HG03097 (cell line): ENCODE results near the gene NHS.

Experiments
- ATAC-seq: cut with Tn5 transposase; IDR thresholded peaks from one replicate; pipeline ENCODE4 v1.9.1; 2021; ENCODE audit not compliant: unreplicated experiment, low FRiP score

NHS gene

DNA sequence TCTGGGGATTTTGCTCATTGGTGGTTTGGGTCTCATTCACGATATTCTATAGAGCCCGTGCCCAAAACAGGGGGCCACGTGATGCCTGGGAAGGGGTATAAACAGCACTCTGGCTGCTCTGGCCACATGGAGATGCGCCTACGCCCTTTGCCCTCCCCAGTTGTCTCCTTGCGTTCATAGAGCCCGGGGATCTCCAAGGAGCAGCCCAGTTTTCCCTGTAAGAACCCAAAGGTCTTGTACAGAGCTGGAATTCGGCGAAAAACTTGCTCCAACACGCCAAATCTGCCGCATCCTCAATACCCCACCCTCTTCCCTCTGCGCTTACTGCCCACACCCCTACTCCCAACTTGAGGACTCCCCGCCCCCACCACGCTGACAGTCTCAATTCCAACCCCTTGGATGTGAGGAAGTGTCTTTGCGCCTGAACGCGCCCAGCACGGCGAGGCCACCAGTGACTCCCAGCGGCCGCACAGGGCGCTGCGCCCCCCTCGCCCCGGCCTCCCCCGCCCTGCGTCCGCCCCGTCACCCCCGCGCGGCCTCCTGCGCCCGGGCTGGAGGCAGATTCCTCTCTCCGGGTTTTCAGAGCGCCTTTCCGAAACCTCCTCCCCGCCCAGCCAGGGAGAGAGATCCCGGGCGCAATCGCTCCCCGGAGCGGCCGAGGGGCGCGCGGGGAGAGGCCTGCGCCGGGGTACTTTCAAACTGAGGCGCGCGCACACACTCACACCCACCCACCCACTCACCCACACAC, at the start of gene NHS:
Gene NHS (plus strand): TSS at position 582 of the 748 bp plus-strand sequence. CDS start 558 bp downstream, outside the sequence.
- ATAC-seq: no peak

DNA sequence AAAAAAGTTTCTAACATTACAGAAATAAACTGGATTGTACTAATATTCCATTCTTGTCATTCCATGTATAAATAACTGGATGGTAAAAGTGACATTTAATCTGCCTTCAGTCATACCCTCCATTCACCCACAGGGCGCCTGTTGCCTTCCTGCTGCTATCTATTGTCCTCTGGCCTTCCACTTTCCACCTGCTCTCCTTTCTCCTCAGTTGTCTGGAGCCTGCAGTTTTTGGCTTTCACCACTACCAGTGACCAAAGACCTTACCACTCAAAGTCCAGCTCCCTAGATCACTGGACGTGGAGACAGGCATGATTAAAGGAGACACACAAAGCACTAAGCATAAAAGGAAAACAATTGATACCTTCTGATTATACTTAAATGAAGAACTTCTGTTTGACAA, 46.2 kb upstream of the NHS start:
- no peak for ATAC-seq

DNA sequence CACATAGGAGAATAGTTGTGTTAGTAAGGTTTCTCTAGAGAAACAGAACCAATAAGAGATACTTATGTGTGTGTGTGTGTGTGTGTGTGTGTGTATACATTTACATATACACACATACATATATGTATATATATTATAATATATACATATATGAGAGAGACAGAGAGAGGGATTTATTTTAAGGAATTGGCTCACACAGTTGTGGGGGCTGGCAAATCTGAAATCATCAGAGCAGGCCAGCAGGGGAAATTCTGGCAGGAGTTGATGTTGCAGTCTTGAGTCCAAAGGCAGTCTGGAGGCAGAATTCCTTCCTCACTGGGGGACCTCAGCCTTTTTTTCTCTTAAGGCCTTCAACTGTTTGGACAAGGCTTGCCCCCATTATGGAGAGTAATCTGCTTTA, 38.6 kb upstream of the NHS start:
- ATAC-seq: no peak

DNA sequence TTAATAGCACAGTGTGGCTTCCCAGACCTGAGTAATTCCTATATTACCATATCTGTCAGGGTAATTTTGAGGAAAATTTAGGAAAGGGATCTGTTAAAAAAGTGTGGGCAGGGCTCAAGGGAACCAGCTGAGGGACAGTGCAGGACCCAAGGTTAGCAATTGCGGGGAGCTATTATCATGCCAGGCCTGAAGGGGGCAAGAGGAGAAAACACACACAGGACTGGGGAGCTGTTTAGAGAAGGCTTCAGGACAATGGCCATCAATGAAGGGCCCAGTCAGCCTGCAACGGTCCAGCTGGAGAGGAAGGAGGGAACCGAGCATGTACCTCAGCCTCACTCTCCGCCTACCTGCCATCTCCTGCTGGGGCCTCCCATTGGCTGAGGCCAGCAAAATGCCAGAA, 19.0 kb upstream of the NHS start:
- no peak for ATAC-seq

DNA sequence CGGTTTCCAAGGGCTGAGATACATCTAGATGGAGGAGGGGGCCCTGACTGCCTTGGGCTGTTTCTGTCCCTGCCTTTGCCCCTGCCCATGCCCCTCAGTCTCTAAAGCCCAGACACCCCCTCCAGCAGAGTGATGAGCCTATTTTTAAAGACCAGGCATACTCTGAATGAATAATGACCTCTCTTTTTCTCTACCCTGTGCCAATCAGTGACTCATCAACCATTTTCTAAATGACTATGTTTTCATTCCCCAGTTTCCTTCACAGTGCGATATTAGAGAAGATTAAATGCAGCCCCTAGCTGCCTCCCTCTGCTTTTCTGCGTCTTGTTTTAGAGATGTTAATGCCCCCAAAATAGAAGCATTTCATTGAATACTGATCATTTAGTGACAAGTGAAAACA, 15.5 kb upstream of the NHS start:
- no peak for ATAC-seq

DNA sequence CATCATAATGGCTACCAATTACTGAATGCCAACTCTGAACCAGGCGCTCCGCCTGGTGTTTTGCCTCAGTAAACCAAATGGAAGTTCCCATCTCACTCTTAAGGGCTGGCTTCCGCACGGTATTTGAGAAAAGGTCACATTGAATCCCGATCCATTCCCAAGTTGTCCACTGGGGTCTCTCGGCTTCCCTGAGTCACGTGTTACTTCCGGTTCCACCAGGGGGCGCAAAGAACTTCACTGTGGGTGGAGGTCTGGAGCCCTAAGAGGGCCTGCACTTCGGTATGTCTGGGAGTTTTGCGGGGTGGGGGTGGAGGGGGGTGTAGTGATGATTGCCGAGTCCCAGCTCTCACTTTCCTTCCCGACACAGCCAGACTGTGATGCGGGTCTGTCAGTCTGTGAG, 13.4 kb upstream of the NHS start:
- no peak for ATAC-seq

DNA sequence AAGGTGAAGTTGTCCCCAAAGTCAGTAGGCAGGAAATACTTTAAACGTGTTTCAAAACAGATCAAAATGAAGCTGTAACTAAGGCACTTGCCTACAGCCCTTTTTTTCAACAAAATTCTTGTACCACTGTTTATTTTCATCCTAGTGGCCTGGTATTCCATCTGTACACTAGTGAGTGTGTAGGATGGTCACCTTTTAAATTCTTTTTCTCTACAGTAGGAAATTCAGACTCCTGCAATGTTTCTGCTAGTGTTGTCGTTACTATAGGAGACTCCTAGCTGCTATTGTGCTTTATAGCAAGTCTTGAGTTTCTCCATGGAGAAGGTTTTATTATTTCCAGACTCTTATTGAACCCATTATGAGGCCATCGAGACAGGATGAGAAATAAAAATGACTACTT, 7.0 kb upstream of the NHS start:
- no peak for ATAC-seq

DNA sequence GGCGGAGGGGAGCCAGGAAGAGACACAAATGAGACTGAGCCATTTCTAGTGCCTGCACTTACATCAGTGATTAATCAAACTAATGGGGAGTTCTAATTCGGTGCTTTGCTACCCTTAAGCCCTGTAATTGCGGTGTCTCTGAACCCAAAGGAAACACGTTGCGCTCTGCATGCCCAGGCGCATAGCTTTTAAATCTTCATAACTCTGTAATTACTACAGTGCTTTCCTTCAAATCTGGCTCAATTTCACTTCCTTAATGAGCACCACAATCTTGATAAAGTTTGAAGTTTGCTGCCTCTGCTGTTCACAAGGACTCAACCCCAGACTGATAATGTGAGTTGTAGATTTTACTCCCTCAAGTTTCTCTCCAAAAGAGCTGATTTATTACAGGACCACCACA, 5.7 kb upstream of the NHS start:
- no peak for ATAC-seq

DNA sequence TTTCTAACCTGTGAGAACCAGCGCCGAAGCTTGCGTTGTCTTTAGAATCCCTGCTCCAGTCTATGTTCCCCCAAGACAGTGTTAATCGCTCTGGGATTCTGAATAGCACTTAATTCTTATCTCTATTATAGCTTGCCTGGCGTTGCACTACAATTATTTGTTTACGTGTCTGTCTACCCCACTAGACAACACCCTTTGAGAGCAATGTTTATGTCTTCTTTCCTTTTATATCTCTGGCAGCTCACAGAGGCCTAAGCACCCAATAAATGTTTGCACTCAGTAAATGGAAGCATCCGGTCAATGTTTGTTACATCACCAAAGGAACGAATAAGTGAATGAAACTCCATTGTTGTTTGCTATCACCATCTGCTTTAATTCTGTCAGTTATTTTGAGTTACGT, 4.8 kb upstream of the NHS start:
- ATAC-seq: no peak

DNA sequence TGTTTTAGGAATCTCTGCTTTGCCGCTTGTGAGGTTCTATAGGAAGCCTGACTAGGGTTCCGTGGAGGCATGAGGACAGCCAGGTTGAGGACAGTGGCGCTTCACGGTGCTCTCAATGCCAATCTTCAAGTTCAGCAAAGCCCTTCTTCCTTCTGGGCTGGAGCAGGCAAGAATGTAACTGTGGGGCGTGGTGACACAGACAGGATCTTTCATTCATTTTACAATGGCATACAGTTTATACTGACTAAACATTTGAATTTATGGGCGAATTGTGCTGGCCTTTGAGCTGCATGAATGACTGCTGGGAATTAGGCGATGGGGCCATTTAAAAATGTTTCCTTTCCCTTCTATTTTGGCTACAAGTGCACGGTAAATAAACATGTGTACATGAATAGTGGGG, 2.9 kb upstream of the NHS start:
- no peak for ATAC-seq

DNA sequence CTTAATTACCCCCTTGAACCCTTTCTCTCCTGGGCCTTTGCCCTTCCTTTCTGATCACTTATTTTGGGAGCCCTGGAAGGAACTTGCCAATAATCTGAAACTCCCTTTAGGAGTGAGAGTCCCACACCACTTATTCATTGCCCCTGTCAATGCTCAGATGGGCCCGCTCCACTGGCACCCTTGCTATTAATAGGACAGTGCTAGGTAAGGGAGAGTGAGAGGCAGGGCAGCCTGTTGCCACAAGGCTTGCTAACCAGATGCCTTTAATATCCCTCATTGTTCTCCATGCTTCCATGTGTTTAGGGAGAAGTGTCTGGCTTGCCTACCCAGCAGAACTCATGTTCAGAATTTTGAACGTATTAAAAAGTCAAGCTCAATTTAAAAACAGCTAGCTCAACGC, 1.7 kb upstream of the NHS start:
- ATAC-seq: no peak

DNA sequence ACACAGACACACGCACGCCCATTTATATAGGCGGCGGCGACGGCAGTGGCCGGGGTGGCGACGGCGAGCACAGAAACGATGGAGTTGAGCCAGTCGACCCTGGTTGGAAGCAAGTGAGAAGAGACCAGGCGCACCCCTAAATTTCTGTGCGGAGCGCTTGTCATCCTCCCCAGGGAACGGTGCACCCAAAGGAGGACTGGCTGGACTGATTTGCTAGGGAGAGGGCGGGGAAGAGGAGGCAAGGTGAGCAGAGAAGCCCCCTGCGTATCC, 302 bp downstream of the NHS start:
- no peak for ATAC-seq

DNA sequence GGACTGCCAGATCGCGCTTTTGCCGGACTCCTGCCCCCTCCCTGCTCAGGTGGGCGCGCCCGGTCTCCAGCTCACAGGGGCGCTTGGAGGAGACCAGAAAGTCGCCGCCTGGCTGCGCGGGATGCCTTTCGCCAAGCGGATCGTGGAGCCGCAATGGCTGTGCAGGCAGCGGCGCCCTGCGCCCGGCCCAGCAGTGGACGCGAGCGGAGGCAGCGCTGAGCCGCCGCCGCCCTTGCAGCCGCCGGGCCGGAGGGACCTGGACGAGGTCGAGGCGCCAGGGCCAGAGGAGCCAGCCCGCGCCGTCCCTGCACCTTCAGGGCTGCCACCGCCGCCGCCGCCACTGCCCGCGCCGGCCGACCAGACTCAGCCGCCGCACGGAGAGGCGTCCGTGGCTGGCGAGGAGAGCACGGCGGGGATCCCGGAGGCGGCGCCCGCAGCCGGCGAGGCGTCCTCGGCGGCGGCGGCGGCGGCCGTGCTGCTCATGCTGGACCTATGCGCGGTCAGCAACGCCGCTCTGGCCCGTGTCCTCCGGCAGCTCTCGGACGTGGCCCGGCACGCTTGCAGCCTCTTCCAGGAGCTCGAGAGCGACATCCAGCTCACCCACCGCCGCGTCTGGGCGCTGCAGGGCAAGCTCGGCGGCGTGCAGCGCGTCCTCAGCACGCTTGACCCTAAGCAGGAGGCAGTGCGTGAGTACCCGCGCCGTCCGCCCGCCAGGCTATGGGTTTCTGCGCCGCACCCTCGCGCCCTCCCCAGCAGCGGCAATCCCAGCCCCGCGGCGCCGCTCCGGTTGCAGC, 834 bp downstream of the NHS start:
- no peak for ATAC-seq

DNA sequence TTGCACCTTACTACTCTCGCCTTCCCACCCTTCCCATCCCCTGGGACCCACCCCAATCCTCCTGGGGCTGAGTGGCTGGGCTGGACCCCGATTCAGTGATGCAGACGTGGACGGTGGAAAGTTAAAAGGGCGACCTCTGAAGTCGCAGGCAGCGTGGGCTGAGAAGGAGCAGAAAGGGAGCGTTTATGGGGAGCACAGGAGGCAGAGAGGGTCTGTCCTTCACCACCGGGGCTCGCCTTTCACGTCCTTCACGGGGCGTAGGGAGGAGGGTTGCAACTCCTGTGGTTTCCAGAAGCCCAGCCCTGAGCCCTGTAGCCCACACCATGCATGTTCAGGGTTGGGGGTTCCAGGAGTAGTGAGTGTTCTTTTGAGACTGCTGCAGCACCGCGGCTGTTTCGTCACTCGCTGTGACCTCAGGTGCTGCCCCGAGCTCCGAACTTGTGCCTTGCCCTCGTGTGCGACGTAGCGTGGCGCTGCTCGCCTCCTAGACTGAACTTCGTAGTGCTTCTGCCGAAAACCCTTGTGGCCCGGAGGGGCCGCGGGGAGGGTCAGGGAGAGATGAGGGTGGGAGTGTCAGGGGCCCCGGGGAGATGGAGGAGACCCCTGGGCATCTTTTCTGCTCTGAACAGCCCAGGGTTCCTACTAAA, 1.6 kb downstream of the NHS start:
- ATAC-seq: no peak

DNA sequence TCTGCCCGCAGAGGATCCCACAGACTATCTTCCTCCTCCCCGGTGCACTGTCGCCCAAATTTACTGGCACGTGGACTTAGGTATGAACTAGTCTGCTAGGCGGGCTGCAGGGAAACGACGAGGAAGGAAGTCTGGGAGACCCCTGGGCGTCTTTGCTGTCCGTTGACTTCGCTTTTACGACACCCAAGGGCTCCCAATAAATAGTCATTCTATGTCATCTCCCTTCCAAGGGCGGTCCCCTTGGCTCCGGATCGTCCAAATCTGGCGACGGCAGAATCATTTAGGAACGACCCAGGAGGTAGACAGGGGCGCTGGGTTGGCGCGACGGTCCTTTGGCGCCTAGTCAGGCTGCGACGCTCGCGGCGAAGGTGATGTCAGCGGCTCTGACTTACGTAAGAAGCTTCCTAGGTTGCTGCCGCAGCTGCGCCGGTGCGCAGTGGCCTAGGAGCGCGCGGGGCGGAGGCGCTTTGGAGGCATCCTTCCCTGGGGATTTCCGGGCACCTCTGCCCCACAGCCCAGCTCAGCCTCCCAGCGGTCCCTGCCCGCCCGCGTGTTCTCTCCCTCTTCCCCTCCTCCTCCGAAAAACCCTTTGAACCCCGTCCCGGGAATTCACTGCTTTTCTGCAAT, 2.2 kb downstream of the NHS start:
- ATAC-seq: no peak

DNA sequence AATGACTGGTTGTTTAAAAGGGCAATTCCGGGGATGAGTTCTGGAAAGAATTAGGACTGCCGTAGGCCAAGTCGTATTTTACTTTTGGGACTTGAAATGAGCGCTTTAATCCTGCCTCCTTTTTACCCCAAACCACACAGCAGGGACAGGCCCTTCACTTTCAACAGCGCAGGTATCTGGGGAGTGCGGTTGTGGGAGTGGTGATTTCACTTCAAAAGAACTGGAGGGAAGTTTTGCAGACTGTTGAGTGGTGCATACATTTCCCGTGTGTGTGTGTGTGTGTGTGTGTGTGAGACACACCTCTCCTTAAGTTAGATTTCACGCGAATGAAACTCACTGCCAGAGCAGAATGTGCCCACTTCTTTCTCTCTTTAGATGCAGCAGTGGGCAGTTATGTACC, 2.8 kb downstream of the NHS start:
- ATAC-seq: no peak

DNA sequence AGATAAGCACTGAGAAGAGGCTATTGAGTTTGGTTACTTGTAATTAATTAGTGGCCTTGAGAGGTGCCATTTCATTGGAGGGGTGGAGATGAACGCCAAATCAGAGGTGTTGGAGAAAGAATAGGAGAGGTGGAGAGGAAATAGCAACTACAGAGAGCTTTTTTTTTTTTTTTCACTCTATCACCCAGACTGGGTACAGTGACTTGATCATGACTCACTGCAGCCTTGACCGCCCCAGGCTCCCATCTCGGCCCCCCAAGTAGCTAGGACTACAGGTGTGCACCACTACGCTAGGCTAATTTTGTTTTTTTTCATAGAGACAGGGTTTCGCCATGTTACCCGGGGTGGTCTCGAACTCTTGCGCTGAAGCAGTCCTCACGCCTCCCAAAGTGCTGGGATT, 5.2 kb downstream of the NHS start:
- no peak for ATAC-seq

DNA sequence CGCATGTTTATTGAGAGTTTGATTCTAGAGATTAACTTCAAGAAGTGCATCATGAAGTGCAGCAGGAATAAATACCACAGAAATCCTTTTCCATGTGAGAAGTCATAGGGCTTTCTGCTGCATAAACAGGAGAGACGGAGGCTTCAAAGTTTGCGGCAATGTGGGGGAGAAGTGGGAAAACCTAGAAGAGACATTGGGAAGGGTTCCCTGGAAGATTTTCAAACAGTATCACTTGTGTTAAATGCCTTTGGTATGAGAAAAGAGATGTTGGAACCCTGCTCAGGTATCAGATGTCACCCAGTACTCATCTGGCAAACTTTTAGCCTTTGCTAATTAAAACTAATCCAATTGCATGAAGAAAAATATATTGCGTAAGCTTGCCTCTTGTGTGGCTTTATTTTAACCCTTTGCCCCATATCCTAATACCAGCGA, 15.4 kb downstream of the NHS start:
- no peak for ATAC-seq

DNA sequence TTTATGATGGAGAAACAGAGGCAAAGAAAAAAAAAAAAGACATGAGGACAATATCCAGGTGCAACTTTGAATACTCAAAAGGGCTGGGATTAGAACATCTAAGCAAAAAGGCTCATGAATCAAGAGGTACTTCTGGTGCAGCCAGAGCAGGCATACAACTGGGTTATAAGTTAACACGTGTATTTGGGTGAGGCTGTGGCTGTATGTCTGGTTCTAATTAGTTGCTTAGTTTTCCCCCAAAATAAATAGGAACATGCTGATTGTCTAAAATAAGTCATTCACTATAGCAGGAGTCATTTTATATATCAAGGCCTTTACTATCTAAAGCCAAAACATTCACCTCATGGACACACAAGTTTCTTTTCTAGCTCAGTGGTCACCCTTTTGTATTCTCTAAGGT, 20.2 kb downstream of the NHS start:
- ATAC-seq: no peak

DNA sequence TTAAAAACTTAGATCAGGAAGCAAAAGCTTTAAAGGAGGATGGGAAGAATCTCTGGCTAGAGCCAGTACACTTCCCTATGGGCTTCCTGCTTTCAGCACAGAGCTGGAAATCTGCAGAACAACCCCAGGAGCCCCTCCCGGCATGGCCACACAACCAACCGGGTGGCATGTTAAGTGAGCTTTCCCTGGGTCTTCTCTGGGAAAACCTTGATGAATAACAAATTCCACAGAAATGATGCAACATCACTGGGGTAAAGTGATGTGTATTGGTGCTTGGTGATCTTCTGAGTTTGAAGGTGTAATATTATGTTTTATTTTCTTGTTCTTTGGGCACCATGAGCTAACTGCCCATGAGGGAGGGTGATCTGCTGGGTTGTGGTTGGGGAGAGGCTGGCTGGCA, 22.1 kb downstream of the NHS start:
- ATAC-seq: no peak

DNA sequence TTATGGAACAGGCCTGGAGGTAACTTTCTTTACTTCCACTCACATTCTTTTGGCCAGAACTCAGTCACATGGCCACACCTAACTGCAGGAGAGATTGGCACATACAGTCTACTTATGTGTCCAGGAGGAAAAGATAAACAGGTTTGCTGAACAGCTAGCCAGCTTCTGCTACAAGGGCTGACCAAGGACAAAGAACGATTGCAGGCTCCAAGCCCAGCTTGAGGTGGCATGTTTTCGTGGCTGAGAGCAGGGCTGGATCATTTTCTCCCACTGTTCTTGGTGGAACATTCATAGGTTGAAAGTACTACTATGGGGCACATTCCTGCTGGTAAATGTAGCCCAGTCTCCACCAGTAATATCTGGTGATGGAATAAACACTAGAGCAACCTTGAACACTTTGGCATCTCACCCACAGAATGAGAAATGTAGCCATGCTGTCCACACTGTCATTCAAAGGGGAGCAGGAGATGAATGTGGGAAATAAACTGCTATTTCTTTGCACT, 28.2 kb downstream of the NHS start:
- no peak for ATAC-seq
